ENCODE data around the gene GRID1. TPM values are rescaled to one million over a fixed set of nuclear protein-coding genes. Genes with fewer than 3 reads are reported as not detected.
A peak's percentile ranks its signal among the peaks of the same experiment; 100 is the strongest.
"Not testable (repeated sequence)": the region's sequence is repeated elsewhere in the genome, so short reads cannot be mapped to it uniquely, and the experiment has no call there.

The GRID1 gene
- total RNA-seq, 2 donors from 2014 or later: 0.52 to 0.59 TPM

GRCh38 chr10:86079088-86079487 lies 287.5 kb downstream of the GRID1 start:
- ATAC-seq: peak in 1 of 2 donors; percentile 31
- intact Hi-C loops (cut with DNase I): no loop called here
- DNase-seq: no peak

- intact Hi-C loops (cut with DNase I): no loop called here
- DNase-seq (no peak), ATAC-seq (no peak)
Measured at GRCh38 chr10:86078639-86079035, 288.0 kb downstream of the GRID1 start.

- intact Hi-C loops (cut with DNase I): no loop called here
- DNase-seq (no peak), ATAC-seq (no peak)
Measured at GRCh38 chr10:86077871-86078638, 288.5 kb downstream of the GRID1 start.

GRCh38 chr10:86077271-86077670 lies 289.3 kb downstream of the GRID1 start:
- intact Hi-C loops (cut with DNase I): no loop called here
- DNase-seq (no peak), ATAC-seq (no peak)

- DNase-seq; ATAC-seq; intact Hi-C loops (cut with DNase I): not testable (repeated sequence)
Measured at GRCh38 chr10:86076497-86076896, 290.1 kb downstream of the GRID1 start.

GRCh38 chr10:86075512-86075911 lies 291.1 kb downstream of the GRID1 start:
- no peak for DNase-seq
- ATAC-seq: no peak
- intact Hi-C loops (cut with DNase I): no loop called here

- intact Hi-C loops (cut with DNase I): no loop called here
- no peak for ATAC-seq
- no peak for DNase-seq
Measured at GRCh38 chr10:86074294-86074693, 292.3 kb downstream of the GRID1 start.

- intact Hi-C loops (cut with DNase I): no loop called here
- ATAC-seq: no peak
- no peak for DNase-seq
Measured at GRCh38 chr10:86073199-86073977, 293.2 kb downstream of the GRID1 start.

- intact Hi-C loops (cut with DNase I): no loop called here
- DNase-seq (no peak), ATAC-seq (no peak)
Measured at GRCh38 chr10:86072413-86072812, 294.2 kb downstream of the GRID1 start.

- intact Hi-C loops (cut with DNase I): no loop called here
- ATAC-seq (no peak), DNase-seq (no peak)
Measured at GRCh38 chr10:86071758-86072157, 294.8 kb downstream of the GRID1 start.

- DNase-seq: no peak
- intact Hi-C loops (cut with DNase I): no loop called here
- ATAC-seq: no peak
Measured at GRCh38 chr10:86071145-86071544, 295.4 kb downstream of the GRID1 start.

GRCh38 chr10:86070278-86070677 lies 296.3 kb downstream of the GRID1 start:
- intact Hi-C loops (cut with DNase I): no loop called here
- no peak for ATAC-seq
- DNase-seq: no peak

GRCh38 chr10:86068231-86069054 lies 298.2 kb downstream of the GRID1 start:
- intact Hi-C loops (cut with DNase I): no loop called here
- ATAC-seq: peak; percentile 30 to 56
- no peak for DNase-seq

GRCh38 chr10:86067436-86068050 lies 299.1 kb downstream of the GRID1 start:
- ATAC-seq (no peak), DNase-seq (no peak)
- intact Hi-C loops (cut with DNase I): no loop called here

GRCh38 chr10:86066696-86067095 lies 299.9 kb downstream of the GRID1 start:
- intact Hi-C loops (cut with DNase I): no loop called here
- no peak for ATAC-seq
- DNase-seq: no peak

- intact Hi-C loops (cut with DNase I): no loop called here
- DNase-seq (no peak), ATAC-seq (no peak)
Measured at GRCh38 chr10:86065711-86066251, 300.8 kb downstream of the GRID1 start.

GRCh38 chr10:86064931-86065662 lies 301.5 kb downstream of the GRID1 start:
- intact Hi-C loops (cut with DNase I): no loop called here
- no peak for DNase-seq
- no peak for ATAC-seq

GRCh38 chr10:86064219-86064618 lies 302.4 kb downstream of the GRID1 start:
- ATAC-seq (no peak), DNase-seq (no peak)
- intact Hi-C loops (cut with DNase I): no loop called here

Data from left cardiac atrium (tissue), 4 donors.